ENCODE results near the gene PSMD6.

The PSMD6 gene

DNA sequence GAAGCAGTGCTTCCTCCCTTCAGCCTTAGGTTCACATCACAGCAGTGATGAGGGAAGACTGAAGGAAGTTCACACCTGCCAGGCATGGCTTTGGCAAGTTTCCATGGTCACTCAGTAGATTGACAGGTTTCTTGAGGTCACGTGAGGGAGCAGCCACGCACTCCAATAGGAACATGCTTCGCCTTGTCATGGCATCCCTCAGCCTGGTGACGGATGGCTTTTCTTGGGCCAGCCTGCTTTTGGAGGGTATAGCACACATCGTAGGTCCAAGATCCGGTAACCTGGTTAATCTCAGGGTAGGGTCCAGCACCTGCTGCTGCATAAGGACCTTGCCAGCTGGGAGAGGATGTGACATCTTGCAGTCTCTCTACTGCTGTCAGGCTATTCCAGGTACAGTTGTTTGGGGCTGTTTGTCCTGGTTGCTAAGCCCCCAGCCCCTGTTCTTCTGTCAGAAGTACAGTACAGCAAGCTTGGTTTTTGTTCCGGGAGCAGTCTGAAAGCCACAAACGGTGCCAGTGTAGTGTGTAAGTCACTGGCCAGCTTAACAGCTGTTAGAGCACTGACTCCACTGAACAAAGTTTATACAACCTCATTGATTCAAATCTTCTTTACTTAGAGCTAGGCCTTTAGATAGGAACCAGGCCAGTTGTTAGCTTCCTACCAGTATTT lies 42.3 kb downstream of the PSMD6 start:
- no peak for DNase-seq (ENCODE audit: low spot score)
- no peak for TF ChIP-seq CTCF (conservative IDR thresholded peaks at IDR 0.05; ENCODE audit: low read depth)
- no peak overlapping the region for H3K27ac ChIP-seq
- ChIA-PET CTCF (interaction anchor here (0.7 kb wide), 1 partner anchor 27 kb away, joined by 3 read pairs; no protein-coding TSS in a partner anchor), POLR2A (ENCODE audit: low non-redundant PET) (no interaction called here)

- no peak overlapping the region for H3K27ac ChIP-seq
- CTCF ChIA-PET = no interaction called here
- no peak for DNase-seq (ENCODE audit: low spot score)
- POLR2A ChIA-PET (ENCODE audit: low non-redundant PET) = no interaction called here
- TF ChIP-seq CTCF (conservative IDR thresholded peaks at IDR 0.05; ENCODE audit: low read depth) = no peak
Observed at GRCh38 chr3:63980019-63980418, 43.3 kb downstream of the PSMD6 start.

GRCh38 chr3:63979093-63979885 lies 44.0 kb downstream of the PSMD6 start:
- ChIA-PET CTCF (no interaction called here), POLR2A (ENCODE audit: low non-redundant PET) (no interaction called here)
- DNase-seq (ENCODE audit: low spot score) = no peak
- H3K27ac ChIP-seq = no peak overlapping the region
- no peak for TF ChIP-seq CTCF (conservative IDR thresholded peaks at IDR 0.05; ENCODE audit: low read depth)

- no peak overlapping the region for H3K27ac ChIP-seq
- ChIA-PET POLR2A (ENCODE audit: low non-redundant PET) (no interaction called here), CTCF (no interaction called here)
- no peak for TF ChIP-seq CTCF (conservative IDR thresholded peaks at IDR 0.05; ENCODE audit: low read depth)
- no peak for DNase-seq (ENCODE audit: low spot score)
Observed at GRCh38 chr3:63977893-63978292, 45.4 kb downstream of the PSMD6 start.

- DNase-seq (ENCODE audit: low spot score) = no peak
Observed at GRCh38 chr3:63976872-63977200, 46.5 kb downstream of the PSMD6 start.

More at GRCh38 chr3:63976872-63977200, 46.5 kb downstream of the PSMD6 start:
- no peak overlapping the region for H3K27ac ChIP-seq
- POLR2A ChIA-PET (ENCODE audit: low non-redundant PET) = no interaction called here
- CTCF ChIA-PET = no interaction called here
- no peak for TF ChIP-seq CTCF (conservative IDR thresholded peaks at IDR 0.05; ENCODE audit: low read depth)

Measured in RWPE1 (cell line).